HUDEP-2 (cell line): ENCODE measurements around the gene AP1M1.
"Not testable (repeated sequence)": the region's sequence is repeated elsewhere in the genome, so short reads cannot be mapped to it uniquely, and the experiment has no call there.

Experiments used
- DNase-seq, 76 experiments: peaks; one replicate each; lab custom pipeline; 2025; ENCODE audit not compliant: unreplicated experiment in 76 of 76; lab: John Stamatoyannopoulos, UW

Gene AP1M1

DNA sequence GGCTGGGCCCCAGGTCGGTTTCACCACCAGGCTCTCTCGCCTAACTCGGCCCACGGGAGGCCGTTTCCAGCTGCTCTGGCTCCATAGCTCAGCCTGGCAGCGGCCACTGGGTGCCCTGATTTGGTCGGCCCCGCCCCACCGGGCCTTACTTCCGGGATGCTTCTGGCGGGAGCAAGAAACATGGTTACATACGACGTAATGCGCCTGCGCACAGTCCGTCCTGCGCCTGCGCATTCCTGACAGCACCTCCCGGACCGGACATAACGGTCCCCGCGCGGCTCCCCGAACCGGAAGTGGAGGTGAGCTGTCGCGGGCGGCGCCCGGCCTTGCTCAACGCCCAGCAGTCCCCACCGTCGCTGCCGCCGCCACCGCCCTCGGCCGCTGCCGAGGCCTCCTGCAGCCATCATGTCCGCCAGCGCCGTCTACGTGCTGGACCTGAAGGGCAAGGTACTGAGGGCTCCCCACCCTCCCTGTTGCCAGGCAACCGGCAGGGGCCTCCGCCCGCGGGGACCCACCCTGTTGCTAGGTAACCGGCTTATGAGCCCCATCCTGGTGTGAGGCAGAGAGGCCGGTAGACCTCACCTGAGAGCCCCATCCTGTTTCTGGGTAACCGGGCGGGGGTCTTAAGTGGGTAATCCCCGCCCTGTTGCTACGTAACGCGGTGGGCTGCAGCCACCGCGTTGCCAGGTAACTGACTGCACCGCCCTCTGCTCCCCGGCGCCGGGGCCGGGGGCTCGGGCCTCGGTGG is at the start of gene AP1M1:
Gene AP1M1 (plus strand): TSS at position 290 of the 748 bp plus-strand sequence. CDS start 116 bp downstream, at position 406.
- peak; percentile 77 to 100 (median 99) for DNase-seq

DNA sequence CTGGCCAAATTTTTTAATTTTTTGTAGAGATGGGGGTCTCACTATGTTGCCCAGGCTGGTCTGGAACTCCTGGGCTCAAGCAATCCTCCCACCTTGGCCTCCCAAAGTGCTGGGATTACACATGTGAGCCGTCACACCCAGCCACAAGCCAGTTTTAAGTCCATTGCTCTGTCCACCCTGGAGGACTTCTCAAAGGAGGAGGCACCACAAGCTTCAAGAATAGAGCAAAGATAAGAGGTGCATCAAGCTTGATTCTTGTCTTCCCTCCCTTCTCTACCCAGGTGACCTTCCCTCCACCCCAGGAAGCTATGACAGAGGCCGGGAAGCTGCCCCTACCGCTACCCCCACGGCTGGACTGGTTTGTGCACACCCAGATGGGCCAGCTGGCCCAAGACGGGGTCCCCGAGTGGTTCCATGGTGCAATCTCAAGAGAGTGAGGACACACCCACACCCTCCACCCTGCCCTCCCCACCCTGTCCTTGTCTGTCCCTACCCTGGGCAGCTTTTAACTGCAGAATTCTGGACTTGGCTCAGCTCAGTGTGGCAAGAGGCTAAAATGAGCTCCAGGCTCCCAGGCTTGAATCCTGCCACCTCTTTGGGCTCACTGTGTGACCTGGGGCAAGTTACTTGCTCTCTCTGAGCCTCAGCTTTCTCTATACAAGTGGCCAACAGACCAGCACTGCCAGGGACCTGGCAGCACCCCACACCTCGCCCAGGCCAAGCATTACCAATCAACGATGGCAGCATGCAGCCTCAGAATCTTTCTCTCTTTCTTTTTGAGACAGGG is 49.1 kb upstream of the AP1M1 start:
- DNase-seq = peak in 4 of 76 experiments; percentile 8 to 14 (median 10)

GRCh38 chr19:16153582-16154336 is 44.0 kb upstream of the AP1M1 start:
- DNase-seq = peak in 46 of 76 experiments; percentile 8 to 60 (median 34)

DNA sequence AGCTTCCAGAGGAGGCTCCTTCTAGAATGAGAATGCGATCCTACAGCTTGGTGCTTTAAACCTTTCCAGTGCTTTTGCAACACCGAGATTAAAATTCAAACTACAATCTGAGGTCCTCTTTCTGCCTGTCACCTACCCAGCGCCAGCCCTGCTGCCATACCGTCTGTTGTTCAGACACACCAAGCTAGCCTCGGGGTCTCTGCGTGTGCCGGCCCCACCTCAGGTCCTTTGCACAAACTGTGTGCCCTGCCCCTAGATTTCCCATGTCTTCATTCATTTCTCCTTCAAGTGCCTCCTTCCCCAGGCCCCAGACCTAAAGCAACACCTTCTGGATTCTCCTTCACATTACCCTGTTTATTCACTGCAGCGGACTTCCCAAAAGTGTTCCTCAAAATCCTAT is 43.2 kb upstream of the AP1M1 start:
- no peak for DNase-seq

DNA sequence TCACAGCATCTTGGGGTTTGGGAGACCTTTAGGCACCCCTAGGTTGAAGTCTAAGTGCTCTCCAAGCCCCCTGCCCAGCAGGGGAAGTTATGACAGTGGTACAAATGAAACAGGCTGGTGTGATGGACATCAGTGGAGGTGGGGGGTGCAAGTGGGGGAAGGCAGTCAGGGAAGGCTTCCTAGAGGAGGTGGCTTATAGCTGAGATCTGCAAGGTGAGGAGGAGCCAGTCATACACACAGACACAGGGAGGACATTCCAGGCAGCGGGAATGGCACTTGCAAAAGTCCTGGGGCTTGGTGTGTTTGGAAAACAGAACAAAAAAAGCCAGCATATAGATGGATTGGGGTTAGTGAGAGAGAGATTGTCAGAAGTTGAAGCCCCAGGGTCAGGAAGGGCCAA is 42.6 kb upstream of the AP1M1 start:
- no peak for DNase-seq

GRCh38 chr19:16156904-16157303 is 40.8 kb upstream of the AP1M1 start:
- DNase-seq = no peak

DNA sequence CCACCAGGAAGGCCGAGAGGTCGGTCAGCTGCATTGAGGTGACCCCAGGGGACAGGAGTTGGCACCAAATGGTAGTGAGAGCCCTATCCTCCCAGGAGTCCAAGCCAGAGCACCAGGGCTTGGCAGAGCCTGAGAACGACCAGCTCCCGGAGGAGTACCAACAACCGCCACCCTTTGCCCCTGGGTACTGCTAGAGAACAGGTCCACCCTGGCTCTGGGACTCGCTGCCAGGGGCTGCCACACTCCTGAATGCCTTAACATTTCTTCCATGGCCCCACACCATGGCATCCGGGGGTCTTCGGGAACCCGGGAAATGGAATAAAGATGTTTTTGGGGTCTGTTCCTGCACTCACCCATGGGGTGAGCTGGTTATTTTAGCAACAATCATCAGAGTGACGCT is 40.1 kb upstream of the AP1M1 start:
- no peak for DNase-seq

- no peak for DNase-seq
Observed at GRCh38 chr19:16159655-16160054, 38.1 kb upstream of the AP1M1 start.

DNA sequence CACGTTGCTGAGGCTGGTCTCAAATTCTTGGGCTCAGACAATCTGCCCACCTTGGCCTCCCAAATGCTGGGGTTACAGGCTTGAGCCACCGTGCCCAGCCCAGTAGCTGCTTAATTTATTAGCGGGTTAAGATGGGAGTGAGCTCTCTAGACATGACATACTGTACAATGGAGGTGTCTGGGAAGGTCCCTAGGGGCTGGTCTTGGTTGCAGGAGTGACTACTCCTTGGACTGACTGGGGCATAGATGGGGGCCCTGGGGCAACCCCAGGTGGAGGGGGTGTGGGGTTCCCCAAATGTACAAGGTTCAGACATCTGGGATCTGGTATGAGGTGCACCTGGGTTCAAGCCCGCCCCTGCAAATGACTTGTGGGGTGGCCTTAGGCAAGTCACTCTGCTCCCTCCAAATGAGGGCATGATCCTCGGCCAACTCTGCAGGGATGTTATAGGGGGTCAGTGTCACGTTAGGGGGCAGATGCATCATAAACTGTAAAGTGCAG is 37.2 kb upstream of the AP1M1 start:
- DNase-seq = no peak

GRCh38 chr19:16160943-16161560 is 36.7 kb upstream of the AP1M1 start:
- no peak for DNase-seq

DNA sequence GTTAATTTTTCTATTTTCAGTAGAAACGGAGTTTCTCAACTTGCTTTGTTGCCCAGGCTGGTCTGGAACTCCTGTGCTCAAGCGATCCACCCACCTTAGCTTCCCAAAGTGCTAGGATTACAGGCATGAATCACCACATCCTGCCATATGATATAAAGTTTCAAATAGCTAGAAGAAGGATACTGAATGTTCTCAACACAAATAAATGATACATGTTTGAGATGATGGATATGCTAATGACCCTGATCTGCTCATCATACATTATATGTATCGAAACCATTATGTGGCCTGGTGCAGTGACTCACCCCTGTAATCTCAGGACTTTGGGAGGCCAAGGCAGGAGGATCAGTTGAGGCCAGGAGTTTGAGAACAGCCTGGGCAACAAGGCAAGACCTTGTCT is 35.9 kb upstream of the AP1M1 start:
- DNase-seq = no peak

- no peak for DNase-seq
Observed at GRCh38 chr19:16164222-16164890, 33.4 kb upstream of the AP1M1 start.

DNA sequence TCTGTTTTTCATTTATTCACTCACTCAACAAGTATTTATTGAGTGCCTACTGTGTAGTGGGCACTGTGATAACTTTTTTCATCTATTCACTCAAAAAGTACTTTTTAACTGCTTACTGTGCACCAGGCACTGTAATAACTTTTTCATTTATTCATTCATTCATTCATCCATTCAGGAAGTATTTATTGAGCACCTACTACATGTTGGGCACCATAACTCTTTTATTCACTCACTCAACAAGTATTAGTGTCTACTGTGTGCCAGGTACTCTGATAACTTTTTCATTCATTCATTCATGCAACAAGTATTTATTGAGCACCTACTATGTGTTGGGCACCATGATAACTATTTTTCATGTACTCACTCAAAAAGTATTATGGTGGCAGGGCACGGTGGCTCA is 31.3 kb upstream of the AP1M1 start:
- DNase-seq = no peak

- DNase-seq = no peak
Observed at GRCh38 chr19:16167055-16167454, 30.7 kb upstream of the AP1M1 start.

GRCh38 chr19:16168465-16169081 is 29.1 kb upstream of the AP1M1 start:
- DNase-seq = peak in 3 of 76 experiments; percentile 3 to 12 (median 8)

DNA sequence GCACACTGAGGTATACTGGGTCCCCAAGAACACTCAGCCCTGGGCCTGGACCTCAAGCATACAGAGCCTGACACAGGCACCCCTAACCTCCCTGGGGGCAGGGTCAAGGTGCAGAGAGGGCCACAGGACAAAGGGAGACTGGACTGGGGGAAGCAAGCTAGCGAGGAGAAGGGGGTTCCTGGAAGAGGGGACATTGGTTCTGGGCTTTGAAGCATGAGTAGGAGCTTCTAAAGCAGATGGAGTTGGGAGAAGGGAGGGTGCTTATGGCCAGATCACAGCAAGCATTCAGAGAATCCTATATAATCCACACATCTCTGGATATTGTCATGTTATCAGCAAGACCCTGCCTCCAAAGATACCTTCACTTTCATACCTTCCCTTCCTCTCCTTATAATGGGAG is 27.6 kb upstream of the AP1M1 start:
- DNase-seq = no peak

DNA sequence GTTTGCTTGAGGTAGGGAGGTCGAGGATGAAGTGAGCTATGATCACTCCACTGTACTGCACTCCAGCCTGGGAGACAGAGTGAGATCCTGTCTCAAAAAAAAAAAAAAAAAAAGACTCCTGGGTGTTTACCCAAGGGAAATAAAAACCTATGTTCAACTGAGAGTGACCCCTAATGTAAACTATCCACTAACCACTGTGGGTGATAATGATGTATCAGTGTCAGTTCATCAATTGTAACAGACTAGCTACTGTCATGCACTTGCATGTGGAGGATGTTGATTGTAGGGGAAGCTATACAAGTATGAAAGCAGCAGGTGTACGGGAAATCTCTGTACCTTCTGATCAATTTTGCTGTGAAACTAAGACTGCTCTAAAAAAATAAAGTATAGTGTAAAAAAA is 21.8 kb upstream of the AP1M1 start:
- DNase-seq = no peak

DNA sequence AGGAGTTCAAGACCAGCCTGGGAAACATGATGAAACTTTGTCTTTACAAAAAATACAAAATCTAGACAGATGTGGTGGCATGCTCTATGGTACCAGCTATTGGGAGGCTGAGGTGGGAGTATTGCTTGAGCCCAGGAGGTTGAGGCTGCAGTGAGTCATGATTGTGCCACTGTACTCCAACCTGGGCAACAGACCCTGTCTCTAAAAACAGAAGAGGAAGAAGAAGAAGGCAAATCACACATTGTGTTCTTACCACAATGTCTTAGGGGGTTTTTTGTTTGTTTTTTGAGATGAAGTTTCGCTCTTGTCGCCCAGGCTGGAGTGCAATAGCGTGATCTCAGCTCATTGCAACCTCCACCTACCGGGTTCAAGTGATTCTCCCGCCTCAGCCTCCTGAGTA is 18.8 kb upstream of the AP1M1 start:
- DNase-seq = not testable (repeated sequence)

- no peak for DNase-seq
Observed at GRCh38 chr19:16180611-16181010, 17.1 kb upstream of the AP1M1 start.

DNA sequence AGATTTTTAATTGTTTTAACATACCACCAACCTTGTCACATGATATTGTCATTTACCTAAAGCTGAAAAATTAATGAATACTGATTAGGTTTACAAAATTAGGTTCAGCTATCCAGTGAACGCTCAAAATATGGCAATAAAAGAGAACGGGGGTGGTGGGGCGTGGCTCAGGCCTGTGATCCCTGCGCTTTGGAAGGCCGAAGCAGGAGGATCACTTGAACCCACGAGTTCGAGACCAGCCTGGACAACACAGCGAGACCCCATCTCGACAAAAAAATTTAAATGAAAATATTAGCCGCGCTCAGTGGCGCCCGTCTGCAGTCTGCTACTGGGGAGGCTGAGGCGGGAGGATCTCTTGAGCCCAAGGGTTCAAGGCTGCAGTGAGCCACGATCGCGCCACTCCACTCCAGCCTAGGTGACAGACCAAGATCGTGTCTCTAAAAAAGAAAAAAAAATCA is 13.0 kb upstream of the AP1M1 start:
- no peak for DNase-seq
